ENCODE measurements around the gene DPYSL3. TPM values are rescaled to one million over a fixed set of nuclear protein-coding genes. Genes with fewer than 3 reads are reported as not detected.

DPYSL3 gene
- total RNA-seq, 4 donors from 2014 or later = 121 to 213 (median 168) TPM

DNA sequence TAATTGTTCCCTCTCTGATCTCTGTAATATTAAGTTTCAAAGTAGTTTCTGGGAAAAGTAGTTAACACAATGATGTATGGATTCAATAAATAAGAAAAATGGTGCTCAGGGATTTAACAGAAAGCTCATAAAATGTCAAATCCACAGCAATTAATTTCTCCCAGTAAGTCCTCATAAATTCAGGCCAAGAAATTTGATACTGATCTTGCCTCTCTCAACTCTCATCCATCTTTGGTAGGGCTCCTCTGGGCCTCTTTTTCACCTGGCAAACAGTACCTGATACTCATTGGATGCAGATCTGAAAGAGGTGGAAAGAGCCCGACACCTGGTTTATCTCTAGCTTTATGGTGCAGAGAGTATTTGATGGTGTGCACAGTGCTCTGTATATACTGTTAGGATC, 168.9 kb downstream of the DPYSL3 start:
- no peaks in the 10 kb centered on the region for H3K36me3 ChIP-seq
- TF ChIP-seq, protein P1, sequence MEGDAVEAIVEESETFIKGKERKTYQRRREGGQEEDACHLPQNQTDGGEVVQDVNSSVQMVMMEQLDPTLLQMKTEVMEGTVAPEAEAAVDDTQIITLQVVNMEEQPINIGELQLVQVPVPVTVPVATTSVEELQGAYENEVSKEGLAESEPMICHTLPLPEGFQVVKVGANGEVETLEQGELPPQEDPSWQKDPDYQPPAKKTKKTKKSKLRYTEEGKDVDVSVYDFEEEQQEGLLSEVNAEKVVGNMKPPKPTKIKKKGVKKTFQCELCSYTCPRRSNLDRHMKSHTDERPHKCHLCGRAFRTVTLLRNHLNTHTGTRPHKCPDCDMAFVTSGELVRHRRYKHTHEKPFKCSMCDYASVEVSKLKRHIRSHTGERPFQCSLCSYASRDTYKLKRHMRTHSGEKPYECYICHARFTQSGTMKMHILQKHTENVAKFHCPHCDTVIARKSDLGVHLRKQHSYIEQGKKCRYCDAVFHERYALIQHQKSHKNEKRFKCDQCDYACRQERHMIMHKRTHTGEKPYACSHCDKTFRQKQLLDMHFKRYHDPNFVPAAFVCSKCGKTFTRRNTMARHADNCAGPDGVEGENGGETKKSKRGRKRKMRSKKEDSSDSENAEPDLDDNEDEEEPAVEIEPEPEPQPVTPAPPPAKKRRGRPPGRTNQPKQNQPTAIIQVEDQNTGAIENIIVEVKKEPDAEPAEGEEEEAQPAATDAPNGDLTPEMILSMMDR (IDR thresholded peaks at IDR 0.05) = no peak
- TF ChIP-seq POLR2A (IDR thresholded peaks at IDR 0.05) = no peak
- H3K4me3 ChIP-seq = no peak overlapping the region
- no peak overlapping the region for H3K27ac ChIP-seq
- no peaks in the 10 kb centered on the region for H3K27me3 ChIP-seq
- no peaks in the 10 kb centered on the region for H3K4me1 ChIP-seq
- H3K9me3 ChIP-seq = no peaks in the 10 kb centered on the region
- intact Hi-C loops (cut with DNase I; ENCODE audit: low total_unique reads) = no loop called here
- no peak for DNase-seq

Small RNAs within 50 kb of the gene (small RNA-seq; reads per million reads assigned to genes)
- not detected for gene AC011373.1
